GM21717 (cell line): ENCODE results near the gene IQCC.

Source experiments
- ATAC-seq: cut with Tn5 transposase; IDR thresholded peaks from one replicate; pipeline ENCODE4 v1.9.1; 2021; ENCODE audit warnings: mild to moderate bottlenecking, moderate library complexity; ENCODE audit not compliant: unreplicated experiment

IQCC gene

DNA sequence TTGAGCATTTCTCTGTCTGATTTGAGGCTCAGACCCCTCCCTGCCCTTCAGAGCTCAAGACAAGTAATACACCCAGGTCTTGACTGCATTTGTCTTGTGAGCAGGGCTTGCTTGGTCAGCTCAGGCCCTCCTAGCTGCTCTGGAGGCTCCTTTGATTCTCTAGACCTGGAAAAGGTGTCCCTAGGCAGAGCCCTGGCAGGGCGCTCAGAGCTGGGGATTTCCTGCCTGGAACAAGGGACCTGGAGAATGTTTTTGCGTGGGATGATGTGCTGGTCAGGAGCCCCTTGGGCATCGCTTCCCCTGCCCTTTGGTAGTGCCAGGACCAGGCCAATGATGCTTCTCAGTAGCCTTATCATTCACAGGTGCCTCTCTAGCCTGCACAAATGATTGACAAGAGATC lies 9.9 kb upstream of the IQCC start:
- ATAC-seq, result no peak

DNA sequence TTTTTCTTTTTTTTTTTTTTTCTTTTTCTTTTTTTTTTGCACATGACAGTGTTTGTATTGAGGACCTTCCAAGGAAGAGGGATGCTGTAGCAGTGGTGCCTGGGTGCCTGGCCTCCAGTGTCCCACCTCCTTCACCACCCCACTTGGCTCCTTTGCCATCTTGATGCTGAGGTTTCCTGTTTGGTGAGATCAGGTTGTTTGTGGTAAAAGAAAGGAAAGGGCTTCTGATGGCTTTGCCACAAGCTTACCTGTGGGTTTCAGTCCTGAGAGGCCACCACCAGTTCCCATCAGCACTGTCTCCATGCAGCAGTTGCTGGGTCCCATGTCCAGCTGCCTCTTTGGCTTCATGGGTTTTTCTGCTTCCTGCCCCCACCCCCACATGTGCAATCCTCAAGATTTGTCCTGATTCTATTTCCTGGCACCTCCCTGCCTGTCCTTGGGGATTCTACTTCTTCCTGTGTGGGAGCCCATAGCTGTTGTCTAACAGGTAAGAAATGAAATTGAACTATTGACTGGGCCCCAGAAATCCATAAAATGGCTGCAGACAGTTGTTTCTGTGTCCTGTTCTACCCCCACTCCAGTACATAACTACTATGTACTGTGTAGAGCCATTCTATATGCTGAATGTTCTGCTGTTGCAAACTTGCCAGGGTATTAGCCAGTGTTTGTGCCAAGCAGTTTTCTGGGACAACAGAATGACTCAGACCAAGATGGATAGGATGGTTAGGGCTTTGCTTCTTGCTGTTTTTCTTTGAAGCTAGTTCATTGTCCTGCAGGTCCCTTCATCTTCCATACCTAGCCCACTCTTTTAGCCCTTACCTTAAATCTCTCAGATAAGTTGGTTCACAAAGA lies 9.3 kb upstream of the IQCC start:
- ATAC-seq, result no peak

DNA sequence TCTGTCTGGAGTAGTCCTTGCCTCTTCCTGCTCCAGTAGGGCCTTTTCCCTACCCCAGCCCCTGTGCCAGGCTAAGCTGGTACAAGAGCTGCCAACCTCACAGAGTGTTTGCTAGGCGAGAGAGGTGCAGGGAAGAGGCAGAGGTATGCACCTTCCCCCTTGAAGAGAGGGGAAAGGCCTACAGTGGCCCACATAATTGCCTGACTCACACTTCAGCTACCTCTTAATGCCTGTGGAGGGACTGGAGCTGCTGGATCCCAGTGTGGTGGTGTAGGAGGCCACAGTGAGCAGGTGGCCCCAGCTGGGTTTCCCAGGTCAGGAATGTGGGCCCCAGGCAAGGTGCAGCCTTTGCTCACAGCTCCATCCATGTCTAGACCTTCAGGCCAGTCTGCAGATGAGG lies 8.4 kb upstream of the IQCC start:
- ATAC-seq, result no peak

DNA sequence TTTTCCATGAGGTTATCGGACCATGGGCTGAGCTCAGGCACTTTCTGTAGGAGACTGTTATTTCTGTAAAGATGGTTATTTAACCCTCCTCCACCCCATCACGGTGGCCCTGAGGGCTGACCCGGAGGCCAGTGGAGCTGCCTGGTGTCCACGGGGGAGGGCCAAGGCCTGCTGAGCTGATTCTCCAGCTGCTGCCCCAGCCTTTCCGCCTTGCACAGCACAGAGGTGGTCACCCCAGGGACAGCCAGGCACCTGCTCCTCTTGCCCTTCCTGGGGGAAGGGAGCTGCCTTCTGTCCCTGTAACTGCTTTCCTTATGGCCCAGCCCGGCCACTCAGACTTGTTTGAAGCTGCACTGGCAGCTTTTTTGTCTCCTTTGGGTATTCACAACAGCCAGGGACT lies 7.6 kb upstream of the IQCC start:
- ATAC-seq, result no peak

DNA sequence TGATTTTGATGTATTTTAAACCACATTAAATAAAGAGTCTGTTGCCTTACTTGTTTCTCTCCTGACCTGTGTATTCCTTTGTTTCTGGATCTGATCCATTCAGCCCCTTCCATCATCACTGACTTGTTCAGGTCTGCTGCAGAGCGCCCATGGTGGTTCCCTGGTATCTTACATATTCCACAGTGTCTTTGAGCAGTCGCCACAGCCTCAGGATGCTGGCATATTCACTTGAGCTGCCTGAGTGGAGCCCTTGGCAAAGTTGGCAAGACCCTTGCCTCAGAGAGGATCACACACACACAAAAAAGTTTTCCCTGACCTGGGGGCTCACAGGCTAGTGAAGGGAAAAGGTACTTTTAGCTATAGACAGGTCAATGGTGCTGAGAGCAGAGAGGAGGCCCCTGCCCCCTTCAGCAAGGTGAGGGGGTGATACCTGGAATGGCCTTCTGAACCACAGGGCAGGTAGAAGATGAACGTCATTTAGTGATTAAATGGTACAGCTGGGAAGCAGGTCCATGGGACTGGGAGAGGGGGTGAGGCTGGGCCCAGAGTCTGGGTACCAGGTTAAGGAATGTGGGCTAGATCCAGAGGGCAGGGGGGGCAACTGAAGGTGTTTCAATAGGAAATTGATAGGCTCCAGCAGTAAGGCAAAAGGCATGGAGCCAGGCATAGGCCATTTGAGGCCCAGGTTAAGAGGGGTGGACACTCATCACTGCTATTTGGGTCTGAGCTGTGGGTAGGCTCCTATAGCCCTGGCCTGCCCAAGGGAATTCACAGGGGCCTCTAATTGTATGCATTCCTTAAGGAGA lies 7.0 kb upstream of the IQCC start:
- ATAC-seq, result no peak

DNA sequence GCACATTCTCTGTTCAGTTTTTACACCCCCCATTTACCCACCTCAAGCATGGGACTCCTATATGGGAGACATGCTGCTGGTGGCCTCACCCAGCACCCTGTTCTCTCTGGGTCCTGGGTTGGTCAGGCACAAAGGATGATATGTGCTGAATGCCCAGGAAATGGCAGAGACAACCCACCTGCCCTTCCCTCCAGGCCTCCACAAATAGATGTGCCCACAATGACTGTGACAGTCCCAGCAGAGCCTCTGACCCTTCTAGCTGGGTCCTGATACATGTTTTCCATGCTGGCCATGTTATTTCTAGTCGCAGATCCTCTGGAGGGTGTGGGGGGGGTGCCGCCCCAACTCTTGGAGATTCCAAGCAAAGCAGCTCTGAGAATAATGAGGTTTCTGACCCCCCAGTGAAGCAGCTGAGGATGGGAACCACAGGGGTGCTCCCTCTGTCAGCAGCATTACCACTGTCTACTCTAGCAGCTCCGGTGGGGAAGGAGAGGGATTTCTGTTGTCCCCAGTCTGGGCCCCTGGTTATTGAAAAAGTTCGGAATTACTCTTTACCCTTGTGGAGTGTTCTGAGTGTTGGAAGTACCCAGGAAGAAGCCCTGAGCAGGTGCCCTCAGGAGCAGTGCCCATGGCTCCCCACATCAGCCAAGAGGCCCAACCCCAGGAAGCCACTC lies 6.3 kb upstream of the IQCC start:
- ATAC-seq, result no peak

DNA sequence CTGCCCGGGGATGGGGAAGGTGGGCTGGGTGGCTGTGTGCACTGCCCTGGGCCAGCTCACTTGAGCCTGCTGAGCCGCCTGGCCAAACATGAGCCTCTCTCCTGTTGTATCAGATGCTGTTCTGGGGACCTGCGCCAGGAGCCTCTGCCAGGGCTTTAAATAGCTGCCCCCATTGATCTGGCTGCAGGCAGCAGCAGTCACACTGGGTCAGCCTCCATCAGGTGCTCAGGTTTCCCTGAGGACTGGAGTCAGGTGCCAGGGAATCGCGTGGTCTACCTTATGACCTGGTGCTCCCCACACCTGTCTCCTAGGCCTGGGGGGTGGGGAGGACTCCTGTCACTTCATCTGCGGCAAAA lies 5.8 kb upstream of the IQCC start:
- ATAC-seq, result no peak

DNA sequence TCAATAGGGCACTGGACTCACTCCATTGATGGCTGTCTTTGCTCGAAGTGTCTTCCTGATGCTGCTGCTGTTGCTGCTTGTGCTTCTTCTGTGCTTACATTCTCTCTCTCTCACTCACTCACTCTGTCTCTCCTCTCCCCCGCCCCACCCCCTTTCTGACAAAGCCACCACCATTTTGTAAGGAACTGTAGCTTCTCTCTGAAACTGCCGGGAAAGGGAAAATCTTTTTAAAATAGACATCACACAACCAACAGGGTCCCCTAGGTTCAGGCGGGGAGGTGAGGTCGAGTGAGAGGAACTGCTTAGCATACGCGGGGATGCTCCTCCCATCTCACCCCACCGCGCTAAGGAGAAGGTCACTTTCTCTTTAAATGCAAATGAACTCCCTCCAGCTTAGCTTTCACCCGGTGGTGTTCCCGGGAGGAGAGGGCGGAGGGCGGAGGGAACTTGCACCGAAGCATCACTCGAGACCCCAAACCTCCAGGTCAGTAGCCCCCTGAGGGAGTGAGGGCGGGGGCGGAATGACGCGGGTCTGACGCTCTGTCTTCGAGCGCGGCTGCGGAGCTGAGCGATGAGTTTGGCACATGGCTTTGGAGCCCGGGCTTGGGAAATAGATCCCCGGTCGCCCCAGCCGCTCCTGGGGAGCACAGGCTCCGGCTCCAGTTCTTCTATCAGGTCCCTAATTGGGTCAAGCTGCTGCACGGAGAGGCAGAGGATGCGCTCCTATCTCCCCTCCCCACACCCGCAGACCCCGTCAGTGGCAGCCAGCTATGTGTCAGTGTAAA lies 5.1 kb upstream of the IQCC start, which contains the start of gene CCDC28B:
Gene CCDC28B (plus strand): TSS at position 370 of the 785 bp plus-strand sequence. CDS start 1,341 bp downstream, outside the sequence.
- ATAC-seq, result no peak

DNA sequence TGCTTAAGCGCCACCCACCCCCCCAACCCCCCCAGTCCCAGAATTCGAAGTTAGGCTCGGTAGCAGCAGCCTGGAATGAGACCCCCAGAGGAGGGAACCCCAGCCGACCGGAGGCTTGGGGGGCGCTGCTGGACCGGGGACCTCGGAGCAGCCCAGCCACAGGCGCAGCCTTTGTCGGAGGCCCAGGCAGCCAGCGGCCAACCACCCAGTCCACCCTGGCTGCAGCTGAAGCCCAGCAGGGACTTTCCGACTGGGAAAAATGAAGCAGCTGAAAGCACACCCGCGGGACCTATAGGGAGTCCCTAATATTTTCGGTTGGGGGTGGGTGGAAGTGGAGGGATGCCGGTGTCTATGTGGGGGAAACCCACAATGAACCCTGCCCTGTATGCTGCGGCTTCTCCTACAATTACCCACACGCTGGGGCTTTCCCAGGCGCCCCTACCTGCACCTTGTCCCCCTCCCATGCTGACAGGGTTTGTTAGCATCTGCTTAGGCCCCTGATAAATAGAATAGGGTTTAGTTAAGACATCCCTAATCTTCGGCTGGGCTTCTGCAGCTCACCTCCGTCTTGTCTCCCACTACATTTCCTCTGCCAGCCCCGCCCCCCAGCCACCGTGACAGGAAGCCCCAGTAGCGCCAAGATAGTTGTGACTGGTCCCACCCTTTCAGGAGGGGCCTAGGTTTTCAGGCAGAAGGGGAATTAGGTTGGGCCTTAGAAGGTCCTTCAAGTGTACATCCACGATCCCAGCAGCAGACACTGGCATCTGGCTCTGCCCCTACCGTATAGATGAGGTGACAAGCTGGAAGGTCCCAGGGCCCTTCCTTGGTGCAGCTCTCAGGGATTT lies 4.2 kb upstream of the IQCC start:
- peak; percentile 39 for ATAC-seq

DNA sequence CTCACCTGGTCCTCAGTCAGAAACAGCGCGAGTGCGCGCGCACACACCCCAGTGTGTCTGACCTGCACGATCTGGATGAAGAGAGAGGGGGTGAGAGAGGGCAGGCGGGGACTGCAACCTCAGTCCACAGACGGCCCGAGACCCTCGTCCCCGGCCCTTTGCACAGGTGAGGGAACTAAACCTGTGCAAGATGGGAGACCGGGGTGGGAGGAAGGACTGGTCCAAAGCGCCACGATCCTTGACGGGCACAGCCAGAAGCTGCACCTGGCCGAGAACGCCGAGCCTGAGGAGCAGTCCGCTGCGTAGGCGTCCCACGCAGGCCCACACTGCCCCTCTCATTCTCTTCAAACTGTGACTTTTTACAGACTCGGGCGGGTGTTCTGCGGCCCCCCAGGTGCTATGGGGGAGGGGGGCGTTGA lies 519 bp upstream of the IQCC start:
- ATAC-seq, result no peak

DNA sequence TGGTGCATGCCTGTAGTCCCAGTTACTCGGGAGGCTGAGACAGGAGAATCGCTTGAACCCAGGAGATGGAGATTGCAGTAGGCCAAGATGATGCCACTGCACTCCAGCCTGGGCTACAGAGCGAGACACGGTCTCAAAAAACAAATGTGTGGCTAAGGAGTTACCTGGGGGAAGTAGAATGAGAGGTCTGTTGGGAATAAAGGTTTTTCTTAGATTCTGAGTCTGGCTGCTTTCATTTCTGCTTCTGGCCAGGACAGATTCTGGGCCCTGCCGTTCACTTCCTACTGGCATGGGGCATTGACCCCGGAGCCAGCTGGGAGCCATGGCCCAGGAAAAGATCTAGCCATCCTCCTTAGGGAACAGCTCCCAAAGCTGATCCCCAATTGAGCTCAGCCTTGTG lies 3.0 kb downstream of the IQCC start:
- ATAC-seq, result no peak

DNA sequence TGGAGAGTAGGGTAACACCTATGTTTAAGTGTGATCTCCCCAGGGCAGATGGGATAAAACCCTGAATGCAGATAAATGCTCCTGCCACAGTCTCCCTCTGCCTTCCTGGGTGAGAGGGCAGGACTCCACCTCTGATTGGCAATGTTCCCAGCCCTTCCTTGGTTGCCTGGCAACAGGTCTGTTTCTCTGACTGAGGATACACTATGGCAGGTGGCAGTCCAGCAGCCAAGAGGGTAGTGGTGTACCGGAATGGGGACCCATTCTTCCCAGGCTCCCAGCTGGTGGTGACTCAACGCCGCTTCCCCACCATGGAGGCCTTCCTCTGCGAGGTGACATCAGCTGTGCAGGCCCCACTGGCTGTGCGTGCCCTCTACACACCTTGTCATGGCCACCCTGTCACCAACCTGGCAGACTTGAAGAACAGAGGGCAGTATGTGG lies 3.4 kb downstream of the IQCC start, which contains the start of gene DCDC2B:
Gene DCDC2B (plus strand): TSS at position 199 of the 438 bp plus-strand sequence. CDS start 5 bp downstream, at position 204.
- no peak for ATAC-seq

DNA sequence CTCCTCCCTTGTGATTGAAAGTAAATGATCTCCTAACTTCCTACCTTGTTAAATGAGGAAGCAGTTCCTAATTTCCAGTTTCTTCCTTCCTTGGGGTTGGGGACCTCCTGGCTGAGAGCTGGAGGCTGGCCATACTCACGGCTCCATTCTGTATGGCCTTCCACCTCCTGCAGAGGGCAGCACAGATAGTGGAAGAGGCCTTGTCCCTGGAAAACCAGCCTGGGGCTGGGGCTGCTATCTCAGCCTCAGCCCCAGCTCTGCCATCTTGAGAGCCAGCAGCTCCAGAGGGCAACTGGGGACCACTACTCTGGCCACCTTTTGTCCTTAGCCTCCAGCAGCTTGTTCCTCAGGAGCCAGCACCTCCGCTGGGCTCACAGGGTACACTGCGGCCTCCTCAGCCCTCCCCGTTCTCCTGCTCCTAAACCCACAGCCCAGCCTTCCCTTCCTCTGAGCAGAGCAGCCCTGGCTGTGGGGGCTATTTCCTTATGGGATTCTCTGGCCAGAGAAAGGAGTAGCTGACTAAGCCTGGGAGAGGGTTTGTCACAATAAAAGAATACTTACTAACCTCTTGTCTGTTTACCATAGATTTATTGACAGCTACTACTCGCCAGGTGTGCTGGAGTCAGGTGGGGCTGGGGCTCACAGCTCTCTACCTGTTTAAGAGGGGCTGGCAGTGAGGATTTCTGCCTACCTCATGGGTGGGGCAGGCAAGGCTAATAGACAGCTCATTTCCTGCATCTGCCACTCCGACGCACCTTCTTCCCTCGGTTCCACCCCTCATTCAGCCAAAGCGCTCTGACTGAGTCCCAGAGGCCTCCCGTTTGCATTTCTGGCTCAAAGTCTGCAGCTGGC lies 10.4 kb downstream of the IQCC start:
- no peak for ATAC-seq

DNA sequence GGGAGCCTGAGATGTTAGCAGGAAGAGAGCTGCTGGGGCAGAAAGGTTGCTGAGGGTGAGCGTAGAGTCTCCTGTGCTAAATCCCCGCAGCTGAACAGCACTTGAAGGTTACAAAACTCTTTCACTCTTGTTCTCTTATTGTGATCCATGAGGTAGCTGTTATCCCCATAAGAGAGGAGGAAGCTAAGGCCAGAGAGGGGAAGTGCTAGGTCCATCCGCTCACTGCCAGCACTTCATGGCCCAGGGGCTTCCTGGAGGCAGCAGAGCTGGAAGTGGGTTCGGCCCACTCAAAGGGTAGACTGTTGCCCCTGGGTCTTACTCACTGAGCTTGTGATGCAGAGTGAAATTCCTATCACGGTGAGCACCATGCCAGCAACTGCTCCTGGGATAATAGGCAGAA lies 11.1 kb downstream of the IQCC start:
- no peak for ATAC-seq

DNA sequence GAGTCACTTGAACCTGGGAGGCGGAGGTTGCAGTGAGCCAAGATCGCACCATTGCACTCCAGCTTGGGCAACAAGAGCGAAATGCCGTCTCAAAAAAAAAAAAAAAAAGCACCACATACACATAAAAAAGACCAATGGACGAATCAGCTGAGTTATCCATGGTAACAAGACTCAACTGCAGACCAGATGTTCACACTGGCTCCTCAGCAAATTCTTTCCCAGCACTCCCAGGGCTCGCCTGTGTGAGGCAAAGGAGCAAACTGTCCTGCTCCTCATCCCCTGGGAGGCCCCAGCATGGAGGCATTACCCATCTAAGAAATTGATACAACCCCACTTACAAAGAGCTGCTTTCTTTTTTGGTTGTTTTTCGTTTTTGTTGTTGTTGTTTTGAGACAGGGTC lies 13.6 kb downstream of the IQCC start:
- ATAC-seq, result no peak

DNA sequence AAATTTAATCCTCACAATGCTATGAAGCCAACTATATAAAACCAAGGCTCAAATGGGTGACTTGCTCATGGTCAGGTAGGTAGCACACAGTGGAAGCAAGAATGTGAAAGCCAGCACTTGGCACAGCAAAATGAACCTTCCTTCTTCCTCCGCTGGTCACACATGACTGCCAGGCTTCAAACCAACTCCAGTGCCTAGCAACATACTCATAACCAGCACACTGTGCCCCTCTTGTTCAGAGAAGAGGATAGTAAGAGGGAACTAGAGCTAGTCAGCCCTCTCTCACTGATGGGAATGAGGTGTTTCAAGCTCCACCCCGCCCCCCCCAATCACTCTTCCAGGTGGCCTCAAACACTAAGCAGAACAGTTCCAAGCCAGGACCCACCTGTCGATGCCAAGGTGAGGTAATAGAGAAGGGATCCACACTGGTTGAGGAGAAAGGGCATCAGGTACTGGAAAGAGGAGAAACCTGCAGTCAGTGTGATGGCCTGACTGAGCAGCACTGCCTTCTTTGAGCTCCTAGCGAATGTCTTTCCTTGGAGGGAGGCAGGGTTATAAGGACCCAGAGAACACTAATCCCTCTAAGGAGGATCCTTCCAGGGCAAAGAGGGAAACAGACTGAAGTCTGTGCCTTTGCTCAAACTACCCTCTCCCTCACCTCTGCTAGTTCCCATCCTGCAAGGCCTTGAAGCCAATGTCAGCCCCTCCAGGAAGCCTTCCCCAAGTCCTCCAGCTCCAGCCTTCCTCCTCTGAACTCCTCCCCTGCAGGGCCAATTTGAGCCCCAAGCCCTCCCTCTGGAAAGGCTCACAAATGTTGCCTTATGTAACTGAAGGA lies 15.5 kb downstream of the IQCC start:
- no peak for ATAC-seq

DNA sequence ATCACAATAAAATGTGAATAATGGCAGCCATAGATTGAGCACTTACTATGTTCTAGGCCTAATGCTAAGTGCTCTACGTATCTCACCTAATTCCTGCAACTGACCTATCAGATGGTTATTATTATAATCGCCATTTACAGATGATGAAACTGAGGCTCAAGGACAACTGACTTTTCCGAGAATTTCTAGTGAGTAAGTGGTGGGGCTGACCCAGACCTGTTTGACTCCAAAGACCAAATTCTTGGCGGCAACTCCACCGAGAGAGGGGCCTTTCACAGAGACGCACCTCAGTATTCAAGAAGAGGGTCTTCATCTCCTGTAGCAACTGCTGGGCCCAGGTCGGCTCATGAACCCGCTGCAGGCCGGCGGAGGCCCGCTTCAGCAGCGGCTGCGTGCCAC lies 16.1 kb downstream of the IQCC start:
- ATAC-seq, result peak; percentile 7
